Testis (tissue), 3 donors: ENCODE measurements around the gene MYB. TPM values are rescaled to one million over a fixed set of nuclear protein-coding genes. Genes with fewer than 3 reads are reported as not detected.

ENCODE experiments used
- DNase-seq: peaks from one replicate; pipeline ENCODE4 v3.0.0-alpha.2; 2019
- H3K27ac ChIP-seq, 2 donors: fragments of 200-600 bp; sonication (generic); one replicate each; pipeline ENCODE4 v1.5.1; 2019
- H3K27me3 ChIP-seq: fragments of 200-600 bp; sonication (generic); one replicate; pipeline ENCODE4 v1.5.1; 2019
- H3K36me3 ChIP-seq: fragments of 200-600 bp; sonication (generic); one replicate; pipeline ENCODE4 v1.5.1; 2017; ENCODE audit warnings: low read depth; ENCODE audit errors: missing control alignments
- H3K4me1 ChIP-seq: fragments of 200-600 bp; sonication (generic); one replicate; pipeline ENCODE4 v1.5.1; 2019
- H3K4me3 ChIP-seq, 2 donors: fragments of 200-600 bp; sonication (generic); one replicate each; pipeline ENCODE4 v1.5.1; 2017 to 2019
- H3K9me3 ChIP-seq: fragments of 200-600 bp; sonication (generic); one replicate; pipeline ENCODE4 v1.5.1; 2017
- POLR2A ChIP-seq: fragments of 450-650 bp; IDR thresholded peaks from one replicate; pipeline ENCODE4 v1.6.1; 2017; ENCODE audit warnings: antibody characterized with exemption, mild to moderate bottlenecking, moderate library complexity
- WGBS, 2 donors: methylation state at CpG; one replicate each; pipeline ENCODE4 v1.1.5; 2018; 5-methylcytosine and 5-hydroxymethylcytosine counted together
- intact Hi-C: fragments of 100-400 bp; cut with DNase I; formaldehyde crosslinking; loops from one replicate; pipeline ENCODE4 v1.15.1; 2023; ENCODE audit warnings: low total_unique reads
- polyA plus RNA-seq: library from polyadenylated mRNA; stranded (reverse); fragments of 350-450 nt; fragmentation: Illumina TruSeq; extraction: RNeasy Lipid Tissue Mini Kit (QIAGEN cat#74804); gene quantifications from one replicate; pipeline ENCODE4 v1.2.3, GENCODE V29; 2014; ENCODE audit warnings: low read depth, low replicate concordance; ENCODE audit not compliant: insufficient read depth
- total RNA-seq, 2 donors: library from RNA; depleted of rRNA; stranded (reverse); fragments of >200 nt; gene quantifications; one replicate each; pipeline ENCODE4 v1.2.3, GENCODE V29; 2016
- TF ChIP-seq, protein P1 (sequence below), 3 experiments: fragments of 450-650 bp in 2 of 3; fragments of 200-600 bp in 1 of 3; sonication (generic) in 1 of 3; IDR thresholded peaks; one replicate each; pipeline ENCODE4 v1.5.1; 2016 to 2019; ENCODE audit warnings: antibody characterized with exemption in 3 of 3, mild to moderate bottlenecking in 2 of 3, moderate library complexity in 1 of 3

Gene MYB
- total and polyA plus RNA-seq, 3 donors from 2014 or later = 1.5 to 3.7 (median 1.8) TPM

- TF ChIP-seq, protein P1, sequence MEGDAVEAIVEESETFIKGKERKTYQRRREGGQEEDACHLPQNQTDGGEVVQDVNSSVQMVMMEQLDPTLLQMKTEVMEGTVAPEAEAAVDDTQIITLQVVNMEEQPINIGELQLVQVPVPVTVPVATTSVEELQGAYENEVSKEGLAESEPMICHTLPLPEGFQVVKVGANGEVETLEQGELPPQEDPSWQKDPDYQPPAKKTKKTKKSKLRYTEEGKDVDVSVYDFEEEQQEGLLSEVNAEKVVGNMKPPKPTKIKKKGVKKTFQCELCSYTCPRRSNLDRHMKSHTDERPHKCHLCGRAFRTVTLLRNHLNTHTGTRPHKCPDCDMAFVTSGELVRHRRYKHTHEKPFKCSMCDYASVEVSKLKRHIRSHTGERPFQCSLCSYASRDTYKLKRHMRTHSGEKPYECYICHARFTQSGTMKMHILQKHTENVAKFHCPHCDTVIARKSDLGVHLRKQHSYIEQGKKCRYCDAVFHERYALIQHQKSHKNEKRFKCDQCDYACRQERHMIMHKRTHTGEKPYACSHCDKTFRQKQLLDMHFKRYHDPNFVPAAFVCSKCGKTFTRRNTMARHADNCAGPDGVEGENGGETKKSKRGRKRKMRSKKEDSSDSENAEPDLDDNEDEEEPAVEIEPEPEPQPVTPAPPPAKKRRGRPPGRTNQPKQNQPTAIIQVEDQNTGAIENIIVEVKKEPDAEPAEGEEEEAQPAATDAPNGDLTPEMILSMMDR (IDR thresholded peaks at IDR 0.05) = no peak
- no peak for TF ChIP-seq POLR2A
- no peak overlapping the region for H3K27ac ChIP-seq
- 67 to 87% methylated on average over 1 of the region's 1 CpG for WGBS, 2 donors
- intact Hi-C loops = no loop called here
- no peaks in the 10 kb centered on the region for H3K4me1 ChIP-seq
- H3K36me3 ChIP-seq = no peaks in the 10 kb centered on the region
- no peak overlapping the region for H3K4me3 ChIP-seq
- H3K9me3 ChIP-seq = no peaks in the 10 kb centered on the region
- DNase-seq = no peak
- H3K27me3 ChIP-seq = no peaks in the 10 kb centered on the region
These were observed 40.4 kb downstream of the MYB start for GRCh38 chr6:135221505-135221904.

- 87 to 90% methylated on average over 5 of the region's 5 CpGs for WGBS, 2 donors
- Histone ChIP-seq H3K27me3 (no peaks in the 10 kb centered on the region), H3K4me3 (no peak overlapping the region), H3K9me3 (no peaks in the 10 kb centered on the region), H3K36me3 (no peaks in the 10 kb centered on the region), H3K4me1 (no peaks in the 10 kb centered on the region), H3K27ac (no peak overlapping the region)
- no peak for DNase-seq
- no peak for TF ChIP-seq POLR2A
- TF ChIP-seq, protein P1 (IDR thresholded peaks at IDR 0.05) = no peak
- intact Hi-C loops = no loop called here
These were observed 41.5 kb downstream of the MYB start for GRCh38 chr6:135222623-135223022.

- WGBS, 2 donors = 66 to 88% methylated on average over 6 of the region's 6 CpGs
- TF ChIP-seq POLR2A = no peak
- TF ChIP-seq, protein P1 (IDR thresholded peaks at IDR 0.05) = no peak
- H3K4me3 ChIP-seq = no peak overlapping the region
- intact Hi-C loops = no loop called here
- H3K36me3 ChIP-seq = no peaks in the 10 kb centered on the region
- no peak overlapping the region for H3K27ac ChIP-seq
- H3K9me3 ChIP-seq = no peaks in the 10 kb centered on the region
- no peaks in the 10 kb centered on the region for H3K27me3 ChIP-seq
- no peaks in the 10 kb centered on the region for H3K4me1 ChIP-seq
- no peak for DNase-seq
These were observed 43.0 kb downstream of the MYB start for GRCh38 chr6:135224037-135224647.

DNA sequence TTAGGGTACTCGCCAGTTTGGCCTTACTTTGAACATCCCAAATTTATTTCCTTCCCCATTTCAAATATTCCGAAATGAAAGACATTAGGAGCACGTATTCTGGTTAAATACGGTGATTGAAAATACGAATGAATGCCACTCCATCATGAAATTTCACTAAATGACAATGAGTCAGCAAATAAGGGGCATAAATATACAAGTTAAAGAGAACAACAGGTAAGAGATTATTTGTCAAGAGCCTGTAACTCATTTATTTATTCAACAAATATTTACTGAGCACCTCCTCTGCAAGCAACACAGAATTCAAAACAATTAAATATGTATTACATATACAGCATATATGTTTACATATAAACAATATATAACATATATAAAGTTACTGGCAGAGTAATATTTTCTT is 44.8 kb downstream of the MYB start:
- intact Hi-C loops = no loop called here
- Histone ChIP-seq H3K27ac (no peak overlapping the region), H3K4me3 (no peak overlapping the region), H3K9me3 (no peaks in the 10 kb centered on the region), H3K27me3 (no peaks in the 10 kb centered on the region), H3K36me3 (no peaks in the 10 kb centered on the region), H3K4me1 (no peaks in the 10 kb centered on the region)
- 85 to 94% methylated on average over 5 of the region's 5 CpGs for WGBS, 2 donors
- no peak for DNase-seq
- no peak for TF ChIP-seq POLR2A
- TF ChIP-seq, protein P1 (IDR thresholded peaks at IDR 0.05) = no peak

DNA sequence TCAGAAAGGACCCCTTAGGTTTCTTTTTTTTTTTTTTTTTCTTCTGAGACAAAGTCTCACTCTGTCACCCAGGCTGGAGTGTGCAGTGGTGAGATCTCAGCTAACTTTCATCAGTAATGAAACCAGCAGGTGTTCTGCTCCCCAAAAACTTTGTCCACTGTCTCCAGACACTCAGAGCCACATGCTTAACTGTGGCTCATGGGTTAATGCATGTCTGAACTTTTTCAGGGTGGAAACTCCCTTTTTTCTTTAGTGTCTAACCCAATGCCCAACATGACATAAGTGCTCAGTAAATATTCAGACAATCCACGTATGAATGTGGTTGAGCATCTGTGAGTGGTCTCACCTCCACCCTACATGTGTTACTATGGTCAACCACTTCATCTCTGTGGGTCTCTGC is 45.4 kb downstream of the MYB start:
- Histone ChIP-seq H3K27me3 (no peaks in the 10 kb centered on the region), H3K27ac (no peak overlapping the region), H3K4me3 (no peak overlapping the region), H3K9me3 (no peaks in the 10 kb centered on the region), H3K4me1 (no peaks in the 10 kb centered on the region), H3K36me3 (no peaks in the 10 kb centered on the region)
- intact Hi-C loops = no loop called here
- TF ChIP-seq, protein P1 (IDR thresholded peaks at IDR 0.05) = no peak
- TF ChIP-seq POLR2A = no peak
- no peak for DNase-seq
- WGBS, 2 donors = 73 to 81% methylated on average over 1 of the region's 1 CpG
